Stromal cell of bone marrow (primary cell): ENCODE results near the gene HIVEP3.

Experiments
- DNase-seq: peaks from one replicate; pipeline ENCODE4 v3.0.0-alpha.2; 2012; ENCODE audit warnings: low read depth

Gene HIVEP3

GRCh38 chr1:41758500-41758899 is 160.2 kb downstream of the HIVEP3 start:
- DNase-seq: no peak

GRCh38 chr1:41754540-41754939 is 164.2 kb downstream of the HIVEP3 start:
- no peak for DNase-seq

GRCh38 chr1:41752514-41753170 is 166.1 kb downstream of the HIVEP3 start:
- DNase-seq: no peak

- DNase-seq: no peak
These were observed 166.8 kb downstream of the HIVEP3 start for GRCh38 chr1:41751804-41752513.

- no peak for DNase-seq
These were observed 168.6 kb downstream of the HIVEP3 start for GRCh38 chr1:41749991-41750745.

- no peak for DNase-seq
These were observed 173.7 kb downstream of the HIVEP3 start for GRCh38 chr1:41745022-41745421.

GRCh38 chr1:41743366-41743765 is 175.4 kb downstream of the HIVEP3 start:
- DNase-seq: no peak

GRCh38 chr1:41742219-41742618 is 176.5 kb downstream of the HIVEP3 start:
- DNase-seq: peak; percentile 76

GRCh38 chr1:41741244-41741643 is 177.5 kb downstream of the HIVEP3 start:
- no peak for DNase-seq

GRCh38 chr1:41740630-41741239 is 178.0 kb downstream of the HIVEP3 start:
- no peak for DNase-seq

GRCh38 chr1:41740058-41740457 is 178.7 kb downstream of the HIVEP3 start:
- DNase-seq: no peak

GRCh38 chr1:41739061-41739955 is 179.4 kb downstream of the HIVEP3 start:
- DNase-seq: peak; percentile 70

GRCh38 chr1:41738475-41738874 is 180.2 kb downstream of the HIVEP3 start:
- DNase-seq: peak; percentile 60

GRCh38 chr1:41738006-41738405 is 180.7 kb downstream of the HIVEP3 start:
- no peak for DNase-seq

- DNase-seq: no peak
These were observed 183.0 kb downstream of the HIVEP3 start for GRCh38 chr1:41735631-41736260.

- no peak for DNase-seq
These were observed 183.6 kb downstream of the HIVEP3 start for GRCh38 chr1:41735139-41735538.

GRCh38 chr1:41734201-41734970 is 184.3 kb downstream of the HIVEP3 start:
- DNase-seq: no peak

- no peak for DNase-seq
These were observed 185.0 kb downstream of the HIVEP3 start for GRCh38 chr1:41733725-41734124.

- DNase-seq: no peak
These were observed 185.7 kb downstream of the HIVEP3 start for GRCh38 chr1:41733021-41733420.

GRCh38 chr1:41731516-41732030 is 187.1 kb downstream of the HIVEP3 start:
- no peak for DNase-seq
